SK-N-SH (cell line): Measurements from ENCODE around the gene RSPH10B.
"Not testable (repeated sequence)": the region's sequence is repeated elsewhere in the genome, so short reads cannot be mapped to it uniquely, and the experiment has no call there.

ENCODE experiments used
- MEF2A ChIP-seq: IDR thresholded peaks from 2 replicates; pipeline ENCODE4 v1.4.0; 2012; ENCODE audit warnings: low read depth, borderline replicate concordance
- TF ChIP-seq, protein P1 (sequence below): fragments of 200-600 bp; sonication (generic); IDR thresholded peaks from 2 replicates; pipeline ENCODE4 v1.6.1; 2017; ENCODE audit warnings: antibody characterized with exemption, mild to moderate bottlenecking, moderate library complexity

- TF ChIP-seq, protein P1, sequence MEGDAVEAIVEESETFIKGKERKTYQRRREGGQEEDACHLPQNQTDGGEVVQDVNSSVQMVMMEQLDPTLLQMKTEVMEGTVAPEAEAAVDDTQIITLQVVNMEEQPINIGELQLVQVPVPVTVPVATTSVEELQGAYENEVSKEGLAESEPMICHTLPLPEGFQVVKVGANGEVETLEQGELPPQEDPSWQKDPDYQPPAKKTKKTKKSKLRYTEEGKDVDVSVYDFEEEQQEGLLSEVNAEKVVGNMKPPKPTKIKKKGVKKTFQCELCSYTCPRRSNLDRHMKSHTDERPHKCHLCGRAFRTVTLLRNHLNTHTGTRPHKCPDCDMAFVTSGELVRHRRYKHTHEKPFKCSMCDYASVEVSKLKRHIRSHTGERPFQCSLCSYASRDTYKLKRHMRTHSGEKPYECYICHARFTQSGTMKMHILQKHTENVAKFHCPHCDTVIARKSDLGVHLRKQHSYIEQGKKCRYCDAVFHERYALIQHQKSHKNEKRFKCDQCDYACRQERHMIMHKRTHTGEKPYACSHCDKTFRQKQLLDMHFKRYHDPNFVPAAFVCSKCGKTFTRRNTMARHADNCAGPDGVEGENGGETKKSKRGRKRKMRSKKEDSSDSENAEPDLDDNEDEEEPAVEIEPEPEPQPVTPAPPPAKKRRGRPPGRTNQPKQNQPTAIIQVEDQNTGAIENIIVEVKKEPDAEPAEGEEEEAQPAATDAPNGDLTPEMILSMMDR, result not testable (repeated sequence)
- not testable (repeated sequence) for TF ChIP-seq MEF2A
Observed at GRCh38 chr7:5987061-5987460, 16.6 kb upstream of the RSPH10B start.
